Measurements from ENCODE around the gene DRAXIN. TPM values are rescaled to one million over a fixed set of nuclear protein-coding genes. Genes with fewer than 3 reads are reported as not detected.

The DRAXIN gene
- total and polyA plus RNA-seq, 2 donors (not counting 3 experiments of a cell fraction or from before 2014, with no cell fraction given), result 0.44 to 3.2 TPM

DNA sequence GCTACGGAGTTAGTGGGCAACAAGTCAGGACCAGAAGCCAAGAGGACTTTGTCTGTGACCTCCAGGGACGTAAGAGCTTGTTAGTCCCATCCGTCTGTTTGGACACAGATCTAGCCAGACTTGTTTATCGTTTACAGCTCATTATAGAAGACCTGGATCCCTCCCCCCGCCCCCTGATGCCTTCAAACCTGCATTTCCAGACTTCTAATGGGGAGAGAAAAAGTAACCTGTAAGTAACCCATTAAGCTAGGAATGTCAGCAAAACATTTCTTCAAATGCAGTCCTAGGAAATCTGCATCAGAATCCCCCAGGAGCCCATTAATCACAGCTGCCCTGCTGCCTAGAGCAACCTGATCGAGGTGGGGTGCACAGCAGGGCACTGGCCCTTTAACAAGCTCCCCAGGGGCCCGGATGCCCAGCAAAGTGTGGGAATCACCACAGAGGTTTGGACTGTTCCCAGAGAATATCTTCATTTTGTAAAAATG, 9.2 kb upstream of the DRAXIN start:
- DNase-seq (ENCODE audit: low read depth, low spot score) (no peak), FAIRE-seq (no peak)
- no peak overlapping the region for H3K27ac ChIP-seq (ENCODE audit: insufficient read depth, low read depth, low read length)
- dilution Hi-C loops (cut with MboI; ENCODE audit: extremely low pct_ligation_motif_present, low sequenced_read_pairs) (no loop called here), intact Hi-C loops (cut with micrococcal nuclease) (loop anchor here (5.0 kb wide), 2 partner anchors 35 to 300 kb away; partner anchors contain the start of gene MFN2)
- no peak overlapping the region for H3K9ac ChIP-seq (replicated peaks; ENCODE audit: extremely low read depth, insufficient read depth, low read length)
- no TSS peak for BruUV-seq (replicated peaks)
- peaks cover 11 to 12% of the 10 kb centered on the region in 2 experiments for H3K27me3 ChIP-seq (ENCODE audit: control insufficient read depth in 2 of 2, insufficient read depth in 2 of 2, low read length in 2 of 2)
- peaks cover 7% of the 10 kb centered on the region for H3K4me1 ChIP-seq (ENCODE audit: control insufficient read depth, extremely low read depth, insufficient read depth, low read length)
- H3K79me2 ChIP-seq (ENCODE audit: control insufficient read depth, insufficient read depth, low read length), result no peaks in the 10 kb centered on the region
- no peaks in the 10 kb centered on the region for H3K9me3 ChIP-seq (replicated peaks; ENCODE audit: control insufficient read depth, insufficient read depth, low read length)
- no peak overlapping the region for H2AFZ ChIP-seq (ENCODE audit: low read depth, low read length)
- ChIA-PET POLR2A (interaction anchor here (1.3 kb wide), 1 partner anchor 227 kb away, joined by 3 read pairs; no protein-coding TSS in a partner anchor), CTCF (interaction anchor here (1.3 to 2.7 kb wide), 6 partner anchors 9 to 37 kb away, joined by 3 to 27 read pairs (median 4); partner anchors contain the start of genes DRAXIN and FBXO6)
- no peaks in the 10 kb centered on the region for H4K20me1 ChIP-seq (replicated peaks; ENCODE audit: control insufficient read depth, extremely low read depth, insufficient read depth, low read length)
- H3K4me3 ChIP-seq (replicated peaks in 1 of 3; ENCODE audit: insufficient read depth in 1 of 3, low read depth in 1 of 3, low read length in 3 of 3), result no peak overlapping the region
- TF ChIP-seq POLR2AphosphoS5 (IDR thresholded peaks at IDR 0.05; ENCODE audit: insufficient read depth, low read depth, low read length), result no peak
- no peaks in the 10 kb centered on the region for H3K36me3 ChIP-seq (ENCODE audit: control insufficient read depth in 2 of 2, extremely low read depth in 1 of 2, insufficient read depth in 2 of 2, low read length in 2 of 2)
- H3K9me1 ChIP-seq (replicated peaks; ENCODE audit: control insufficient read depth, extremely low read depth, insufficient read depth, low read length), result no peaks in the 10 kb centered on the region
- H3K4me2 ChIP-seq (ENCODE audit: insufficient read depth, low read length), result no peak overlapping the region

DNA sequence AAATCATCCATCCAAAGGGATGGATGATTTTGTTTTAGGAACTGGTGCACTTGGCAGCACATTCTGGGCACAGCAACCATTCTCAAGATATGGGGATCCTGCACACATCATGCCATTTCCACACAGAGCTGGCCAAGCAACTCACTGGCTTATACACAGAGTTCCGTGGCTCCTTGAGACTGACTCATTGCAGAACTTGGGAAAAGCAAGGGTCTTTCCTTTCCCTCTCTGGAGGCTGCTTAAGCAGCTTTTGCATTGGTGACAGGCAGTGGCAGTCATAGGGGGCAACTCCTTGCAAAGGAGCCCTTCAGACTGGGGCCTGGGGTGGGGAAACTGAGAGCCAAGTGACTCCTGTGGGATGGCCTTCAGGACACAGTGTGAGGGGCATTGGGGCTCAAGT, 8.7 kb upstream of the DRAXIN start:
- BruUV-seq (replicated peaks), result no TSS peak
- Histone ChIP-seq H3K9ac (replicated peaks; ENCODE audit: extremely low read depth, insufficient read depth, low read length) (no peak overlapping the region), H3K9me3 (replicated peaks; ENCODE audit: control insufficient read depth, insufficient read depth, low read length) (no peaks in the 10 kb centered on the region), H3K4me2 (ENCODE audit: insufficient read depth, low read length) (no peak overlapping the region), H3K27ac (ENCODE audit: insufficient read depth, low read depth, low read length) (no peak overlapping the region), H3K4me1 (ENCODE audit: control insufficient read depth, extremely low read depth, insufficient read depth, low read length) (peaks cover 7% of the 10 kb centered on the region), H4K20me1 (replicated peaks; ENCODE audit: control insufficient read depth, extremely low read depth, insufficient read depth, low read length) (no peaks in the 10 kb centered on the region), H3K79me2 (ENCODE audit: control insufficient read depth, insufficient read depth, low read length) (no peaks in the 10 kb centered on the region), H2AFZ (ENCODE audit: low read depth, low read length) (no peak overlapping the region), H3K36me3 (ENCODE audit: control insufficient read depth in 2 of 2, extremely low read depth in 1 of 2, insufficient read depth in 2 of 2, low read length in 2 of 2) (no peaks in the 10 kb centered on the region), H3K27me3 (ENCODE audit: control insufficient read depth in 2 of 2, insufficient read depth in 2 of 2, low read length in 2 of 2) (peaks cover 11 to 12% of the 10 kb centered on the region in 2 experiments), H3K9me1 (replicated peaks; ENCODE audit: control insufficient read depth, extremely low read depth, insufficient read depth, low read length) (no peaks in the 10 kb centered on the region), H3K4me3 (replicated peaks in 1 of 3; ENCODE audit: insufficient read depth in 1 of 3, low read depth in 1 of 3, low read length in 3 of 3) (no peak overlapping the region)
- intact Hi-C loops (cut with micrococcal nuclease), result loop anchor here (5.0 kb wide), 2 partner anchors 35 to 300 kb away; partner anchors contain the start of gene MFN2
- dilution Hi-C loops (cut with MboI; ENCODE audit: extremely low pct_ligation_motif_present, low sequenced_read_pairs), result no loop called here
- no peak for DNase-seq (ENCODE audit: low read depth, low spot score)
- CTCF ChIA-PET, result interaction anchor here (1.3 to 3.4 kb wide), 6 partner anchors 8 to 37 kb away, joined by 3 to 27 read pairs (median 8); partner anchors contain the start of genes DRAXIN and FBXO6
- FAIRE-seq, result no peak
- POLR2A ChIA-PET, result no interaction called here
- TF ChIP-seq, protein P1, sequence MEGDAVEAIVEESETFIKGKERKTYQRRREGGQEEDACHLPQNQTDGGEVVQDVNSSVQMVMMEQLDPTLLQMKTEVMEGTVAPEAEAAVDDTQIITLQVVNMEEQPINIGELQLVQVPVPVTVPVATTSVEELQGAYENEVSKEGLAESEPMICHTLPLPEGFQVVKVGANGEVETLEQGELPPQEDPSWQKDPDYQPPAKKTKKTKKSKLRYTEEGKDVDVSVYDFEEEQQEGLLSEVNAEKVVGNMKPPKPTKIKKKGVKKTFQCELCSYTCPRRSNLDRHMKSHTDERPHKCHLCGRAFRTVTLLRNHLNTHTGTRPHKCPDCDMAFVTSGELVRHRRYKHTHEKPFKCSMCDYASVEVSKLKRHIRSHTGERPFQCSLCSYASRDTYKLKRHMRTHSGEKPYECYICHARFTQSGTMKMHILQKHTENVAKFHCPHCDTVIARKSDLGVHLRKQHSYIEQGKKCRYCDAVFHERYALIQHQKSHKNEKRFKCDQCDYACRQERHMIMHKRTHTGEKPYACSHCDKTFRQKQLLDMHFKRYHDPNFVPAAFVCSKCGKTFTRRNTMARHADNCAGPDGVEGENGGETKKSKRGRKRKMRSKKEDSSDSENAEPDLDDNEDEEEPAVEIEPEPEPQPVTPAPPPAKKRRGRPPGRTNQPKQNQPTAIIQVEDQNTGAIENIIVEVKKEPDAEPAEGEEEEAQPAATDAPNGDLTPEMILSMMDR (IDR thresholded peaks at IDR 0.05; ENCODE audit: extremely low read depth in 1 of 2, insufficient read depth in 1 of 2, low read depth in 1 of 2, low read length in 2 of 2), result no peak
- no peak for TF ChIP-seq JUN (IDR thresholded peaks at IDR 0.05; ENCODE audit: borderline replicate concordance, insufficient read depth, insufficient read length, low read depth)
- no peak for TF ChIP-seq MYC (IDR thresholded peaks at IDR 0.05; ENCODE audit: low read depth, low read length)
- TF ChIP-seq FOS (IDR thresholded peaks at IDR 0.05; ENCODE audit: borderline replicate concordance, insufficient read depth, low read length), result no peak
- no peak for TF ChIP-seq POLR2A (IDR thresholded peaks at IDR 0.05; ENCODE audit: low read depth, low read length)
- TF ChIP-seq GATA2 (IDR thresholded peaks at IDR 0.05; ENCODE audit: insufficient read depth, insufficient read length, low read depth, low read length), result no peak
- TF ChIP-seq, protein P2, sequence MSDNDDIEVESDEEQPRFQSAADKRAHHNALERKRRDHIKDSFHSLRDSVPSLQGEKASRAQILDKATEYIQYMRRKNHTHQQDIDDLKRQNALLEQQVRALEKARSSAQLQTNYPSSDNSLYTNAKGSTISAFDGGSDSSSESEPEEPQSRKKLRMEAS (IDR thresholded peaks at IDR 0.05; ENCODE audit: insufficient read depth, insufficient read length), result no peak
- no peak for TF ChIP-seq EZH2 (IDR thresholded peaks at IDR 0.05; ENCODE audit: borderline replicate concordance, low read depth, low read length, severe bottlenecking)
- no peak for TF ChIP-seq POLR2AphosphoS5 (IDR thresholded peaks at IDR 0.05; ENCODE audit: insufficient read depth, low read depth, low read length)
